SK-N-SH (cell line): ENCODE measurements around the gene CSPG4. TPM values are rescaled to one million over a fixed set of nuclear protein-coding genes. Genes with fewer than 3 reads are reported as not detected.

Experiments
- CTCF ChIA-PET: fragments of 300-600, 350-600 bp; formaldehyde crosslinking; extraction: SDS; loops from one replicate; lab custom pipeline; 2021; lab: Yijun Ruan, JAX
- POLR2A ChIA-PET: fragments of 350-600 bp; sonication (Branson Sonifier 250); formaldehyde crosslinking; extraction: SDS; loops from one replicate; lab custom pipeline; 2020; ENCODE audit warnings: antibody characterized with exemption, inconsistent platforms; lab: Yijun Ruan, JAX
- DNase-seq: peaks from one replicate; pipeline ENCODE4 v3.0.0; 2012
- H2AFZ ChIP-seq: fragments of 200-600 bp; sonication (generic); 2 replicates; pipeline ENCODE4 v1.8.1; 2016; ENCODE audit warnings: antibody characterized with exemption, mild to moderate bottlenecking, low read depth
- H3F3A ChIP-seq: fragments of 200-600 bp; sonication (generic); replicated peaks from 2 replicates; pipeline ENCODE3; 2016; ENCODE audit warnings: antibody characterized with exemption, mild to moderate bottlenecking; ENCODE audit not compliant: insufficient read depth
- H3K27ac ChIP-seq, 2 experiments: fragments of 200-500 bp in 1 of 2; fragments of 200-600 bp in 1 of 2; sonication (Bioruptor generic) in 1 of 2; sonication (generic), shearing (Covaris generic) in 1 of 2; 2 replicates each; pipeline versions ENCODE4 v1.5.1 to v1.6.1; 2014 to 2016; ENCODE audit warnings: low read depth in 2 of 2, inconsistent platforms in 1 of 2, low read length in 1 of 2, mild to moderate bottlenecking in 1 of 2, mixed read lengths in 1 of 2
- H3K27me3 ChIP-seq: fragments of 200-600 bp; sonication (generic), shearing (Covaris generic); 2 replicates; pipeline ENCODE4 v1.6.1; 2016; ENCODE audit warnings: mixed run types; ENCODE audit not compliant: insufficient read depth
- H3K36me3 ChIP-seq, 2 experiments: fragments of 200-500 bp in 1 of 2; fragments of 200-600 bp in 1 of 2; sonication (Bioruptor generic) in 1 of 2; sonication (generic) in 1 of 2; replicated peaks in 1 of 2; 2 replicates each; pipeline versions ENCODE3 to v1.5.1; 2014 to 2016; ENCODE audit warnings: low read length in 1 of 2, mild to moderate bottlenecking in 1 of 2; ENCODE audit not compliant: insufficient read depth in 2 of 2, control insufficient read depth in 1 of 2
- H3K4me1 ChIP-seq, 2 experiments: fragments of 200-500 bp in 1 of 2; fragments of 200-600 bp in 1 of 2; sonication (Bioruptor generic) in 1 of 2; sonication (generic), shearing (Covaris generic) in 1 of 2; 2 replicates each; pipeline versions ENCODE4 v1.5.1 to v1.6.1; 2014 to 2016; ENCODE audit warnings: low read depth in 1 of 2, low read length in 1 of 2, mixed run types in 1 of 2; ENCODE audit not compliant: insufficient read depth in 2 of 2, control insufficient read depth in 1 of 2
- H3K4me2 ChIP-seq: fragments of 200-600 bp; sonication (generic), shearing (Covaris generic); 2 replicates; pipeline ENCODE4 v1.6.1; 2017; ENCODE audit warnings: mixed run types
- H3K4me3 ChIP-seq, 2 experiments: fragments of 200-500 bp in 1 of 2; fragments of 200-600 bp in 1 of 2; sonication (Bioruptor generic) in 1 of 2; sonication (generic), shearing (Covaris generic) in 1 of 2; 2 replicates each; pipeline versions ENCODE4 v1.5.1 to v1.8.1; 2014 to 2016; ENCODE audit warnings: low read depth in 2 of 2, inconsistent platforms in 1 of 2, low read length in 1 of 2, mild to moderate bottlenecking in 1 of 2, mixed read lengths in 1 of 2, moderate library complexity in 1 of 2
- H3K79me2 ChIP-seq: fragments of 200-600 bp; sonication (generic); 2 replicates; pipeline ENCODE4 v1.8.1; 2017; ENCODE audit warnings: mild to moderate bottlenecking; ENCODE audit not compliant: insufficient read depth
- H3K9ac ChIP-seq: fragments of 200-600 bp; sonication (generic); 2 replicates; pipeline ENCODE4 v1.6.1; 2017; ENCODE audit warnings: mixed run types
- H3K9me2 ChIP-seq: fragments of 200-600 bp; sonication (generic); 2 replicates; pipeline ENCODE4 v1.6.1; 2017; ENCODE audit warnings: mixed run types
- H3K9me3 ChIP-seq: fragments of 200-600 bp; sonication (generic); 2 replicates; pipeline ENCODE4 v1.6.1; 2017; ENCODE audit warnings: mixed run types, mild to moderate bottlenecking, moderate library complexity
- H4K20me1 ChIP-seq: fragments of 200-600 bp; sonication (generic); 2 replicates; pipeline ENCODE4 v1.6.1; 2017; ENCODE audit warnings: mild to moderate bottlenecking, mixed run types; ENCODE audit not compliant: insufficient read depth
- ELF1 ChIP-seq: IDR thresholded peaks from 2 replicates; pipeline ENCODE4 v1.4.0; 2012
- EZH2phosphoT487 ChIP-seq: fragments of 200-600 bp; sonication (generic); IDR thresholded peaks from 2 replicates; pipeline ENCODE4 v1.6.1; 2017; ENCODE audit warnings: low read depth, mixed run types, mild to moderate bottlenecking, antibody characterized with exemption, moderate library complexity, borderline replicate concordance
- FOSL2 ChIP-seq: IDR thresholded peaks from 2 replicates; pipeline ENCODE4 v1.4.0; 2012; ENCODE audit warnings: low read depth, mild to moderate bottlenecking, moderate library complexity, borderline replicate concordance
- GATA2 ChIP-seq: sonication (generic); formaldehyde crosslinking; IDR thresholded peaks from 2 replicates; pipeline ENCODE4 v1.5.0; 2020; ENCODE audit warnings: mild to moderate bottlenecking, missing genetic modification reagents
- JUND ChIP-seq: IDR thresholded peaks from 2 replicates; pipeline ENCODE4 v1.4.0; 2012
- MAX ChIP-seq: IDR thresholded peaks from 2 replicates; pipeline ENCODE4 v1.4.0; 2012; ENCODE audit warnings: low read depth
- MXI1 ChIP-seq: IDR thresholded peaks from 2 replicates; pipeline ENCODE4 v1.6.1; 2012; ENCODE audit warnings: mild to moderate bottlenecking, low read depth, low read length, improper control_type of control experiment
- NRF1 ChIP-seq: IDR thresholded peaks from 2 replicates; pipeline ENCODE4 v1.6.1; 2012; ENCODE audit warnings: low read depth, mild to moderate bottlenecking, low read length
- RAD21 ChIP-seq: IDR thresholded peaks from 2 replicates; pipeline ENCODE4 v1.6.1; 2012; ENCODE audit warnings: mild to moderate bottlenecking, low read length
- RCOR1 ChIP-seq: fragments of 150-350 bp; IDR thresholded peaks from 2 replicates; pipeline ENCODE4 v1.6.1; 2017; ENCODE audit warnings: antibody characterized with exemption, low read length
- RFX5 ChIP-seq: IDR thresholded peaks from 2 replicates; pipeline ENCODE4 v1.6.1; 2012; ENCODE audit warnings: mild to moderate bottlenecking, improper control_type of control experiment, low read length
- RXRA ChIP-seq: IDR thresholded peaks from 2 replicates; pipeline ENCODE4 v1.4.0; 2012; ENCODE audit warnings: low read depth, mild to moderate bottlenecking, borderline replicate concordance
- SMC3 ChIP-seq: IDR thresholded peaks from 2 replicates; pipeline ENCODE4 v1.6.1; 2012; ENCODE audit warnings: low read depth, low read length, improper control_type of control experiment
- TAF1 ChIP-seq: IDR thresholded peaks from 2 replicates; pipeline ENCODE4 v1.6.1; 2012; ENCODE audit warnings: low read depth, mild to moderate bottlenecking, low read length, moderate library complexity, borderline replicate concordance
- TCF12 ChIP-seq: IDR thresholded peaks from 2 replicates; pipeline ENCODE4 v1.4.0; 2012
- TEAD4 ChIP-seq: IDR thresholded peaks from 2 replicates; pipeline ENCODE4 v1.4.0; 2012; ENCODE audit warnings: mild to moderate bottlenecking, borderline replicate concordance; ENCODE audit not compliant: insufficient read depth
- whole genome bisulfite sequencing: methylation state at CpG from one replicate; pipeline ENCODE4 v1.1.6; 2017; ENCODE audit warnings: low lambda C conversion rate; 5-methylcytosine and 5-hydroxymethylcytosine counted together
- polyA plus RNA-seq, 3 experiments: library from polyadenylated mRNA; depleted of rRNA; stranded (reverse); fragments of >200 nt; gene quantifications; 2 replicates each; pipeline ENCODE4 v1.2.3, GENCODE V29; 2012
- TF ChIP-seq, protein P1 (sequence below): fragments of 150-350 bp; IDR thresholded peaks from 2 replicates; pipeline ENCODE4 v1.6.1; 2016; ENCODE audit warnings: mild to moderate bottlenecking, low read depth, low read length
- TF ChIP-seq, protein P2 (sequence below): IDR thresholded peaks from 2 replicates; pipeline ENCODE4 v1.6.1; 2012; ENCODE audit warnings: mild to moderate bottlenecking, low read depth, low read length, moderate library complexity

CSPG4 gene
- polyA plus RNA-seq, 1 of the 3 experiments (the other 2 are of a cell fraction) = 0.35 TPM

DNA sequence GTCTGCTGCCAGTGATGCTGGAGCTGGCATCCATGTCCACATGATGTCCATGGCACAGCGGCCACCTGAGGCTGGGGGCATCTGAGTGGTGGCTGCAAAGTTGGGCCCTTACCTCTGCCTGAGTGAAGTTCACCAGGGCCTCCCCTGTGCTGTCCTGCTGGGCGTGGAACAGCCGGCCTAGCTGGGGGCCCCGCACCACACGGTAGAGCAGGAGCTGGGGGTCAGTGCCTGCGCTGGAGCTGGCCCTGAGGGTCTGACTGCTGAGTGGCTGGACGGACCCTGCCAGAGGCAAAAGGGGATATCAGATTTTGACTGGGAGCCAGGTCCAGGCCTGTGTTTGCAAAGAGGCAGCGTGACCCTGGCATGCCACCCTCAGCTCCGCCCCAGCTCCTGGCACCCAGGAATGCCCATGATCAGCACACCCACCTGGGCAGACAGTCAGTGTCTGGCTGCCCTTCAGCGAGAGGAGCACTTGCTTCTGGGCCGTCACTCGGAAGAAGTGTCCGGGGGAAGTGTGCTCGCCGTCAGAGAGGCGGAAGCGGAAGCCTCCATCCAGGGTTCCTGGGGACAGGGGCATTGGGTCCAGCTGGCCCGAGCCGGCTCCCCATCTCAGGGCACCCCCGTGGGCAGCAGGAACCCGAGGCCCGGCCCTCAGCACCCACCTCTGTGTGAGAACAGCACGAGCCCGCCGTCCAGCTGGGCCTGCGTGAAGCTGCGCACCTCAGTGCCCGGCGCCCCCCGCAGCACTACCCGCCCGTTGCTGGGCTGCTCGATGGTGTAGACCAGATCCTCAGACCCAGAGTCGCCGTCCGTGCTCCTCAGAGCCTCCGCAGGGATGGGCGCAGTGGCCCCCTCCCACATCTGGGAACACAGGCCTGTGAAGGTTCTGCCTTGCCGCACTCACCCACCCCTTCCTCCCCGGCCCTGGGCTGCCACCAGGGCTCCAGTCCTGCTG, 30.2 kb downstream of the CSPG4 start:
- H3K79me2 ChIP-seq = no peaks in the 10 kb centered on the region
- no peaks in the 10 kb centered on the region for H3K27me3 ChIP-seq
- TF ChIP-seq MXI1 (no peak), FOSL2 (no peak), JUND (no peak), RXRA (no peak), EZH2phosphoT487 (no peak), RAD21 (no peak), MAX (no peak), TAF1 (no peak), TEAD4 (no peak), TCF12 (no peak), RCOR1 (no peak), NRF1 (no peak), SMC3 (no peak), RFX5 (no peak), GATA2 (no peak), ELF1 (no peak)
- TF ChIP-seq, protein P1, sequence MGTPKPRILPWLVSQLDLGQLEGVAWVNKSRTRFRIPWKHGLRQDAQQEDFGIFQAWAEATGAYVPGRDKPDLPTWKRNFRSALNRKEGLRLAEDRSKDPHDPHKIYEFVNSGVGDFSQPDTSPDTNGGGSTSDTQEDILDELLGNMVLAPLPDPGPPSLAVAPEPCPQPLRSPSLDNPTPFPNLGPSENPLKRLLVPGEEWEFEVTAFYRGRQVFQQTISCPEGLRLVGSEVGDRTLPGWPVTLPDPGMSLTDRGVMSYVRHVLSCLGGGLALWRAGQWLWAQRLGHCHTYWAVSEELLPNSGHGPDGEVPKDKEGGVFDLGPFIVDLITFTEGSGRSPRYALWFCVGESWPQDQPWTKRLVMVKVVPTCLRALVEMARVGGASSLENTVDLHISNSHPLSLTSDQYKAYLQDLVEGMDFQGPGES = no peak
- TF ChIP-seq, protein P2, sequence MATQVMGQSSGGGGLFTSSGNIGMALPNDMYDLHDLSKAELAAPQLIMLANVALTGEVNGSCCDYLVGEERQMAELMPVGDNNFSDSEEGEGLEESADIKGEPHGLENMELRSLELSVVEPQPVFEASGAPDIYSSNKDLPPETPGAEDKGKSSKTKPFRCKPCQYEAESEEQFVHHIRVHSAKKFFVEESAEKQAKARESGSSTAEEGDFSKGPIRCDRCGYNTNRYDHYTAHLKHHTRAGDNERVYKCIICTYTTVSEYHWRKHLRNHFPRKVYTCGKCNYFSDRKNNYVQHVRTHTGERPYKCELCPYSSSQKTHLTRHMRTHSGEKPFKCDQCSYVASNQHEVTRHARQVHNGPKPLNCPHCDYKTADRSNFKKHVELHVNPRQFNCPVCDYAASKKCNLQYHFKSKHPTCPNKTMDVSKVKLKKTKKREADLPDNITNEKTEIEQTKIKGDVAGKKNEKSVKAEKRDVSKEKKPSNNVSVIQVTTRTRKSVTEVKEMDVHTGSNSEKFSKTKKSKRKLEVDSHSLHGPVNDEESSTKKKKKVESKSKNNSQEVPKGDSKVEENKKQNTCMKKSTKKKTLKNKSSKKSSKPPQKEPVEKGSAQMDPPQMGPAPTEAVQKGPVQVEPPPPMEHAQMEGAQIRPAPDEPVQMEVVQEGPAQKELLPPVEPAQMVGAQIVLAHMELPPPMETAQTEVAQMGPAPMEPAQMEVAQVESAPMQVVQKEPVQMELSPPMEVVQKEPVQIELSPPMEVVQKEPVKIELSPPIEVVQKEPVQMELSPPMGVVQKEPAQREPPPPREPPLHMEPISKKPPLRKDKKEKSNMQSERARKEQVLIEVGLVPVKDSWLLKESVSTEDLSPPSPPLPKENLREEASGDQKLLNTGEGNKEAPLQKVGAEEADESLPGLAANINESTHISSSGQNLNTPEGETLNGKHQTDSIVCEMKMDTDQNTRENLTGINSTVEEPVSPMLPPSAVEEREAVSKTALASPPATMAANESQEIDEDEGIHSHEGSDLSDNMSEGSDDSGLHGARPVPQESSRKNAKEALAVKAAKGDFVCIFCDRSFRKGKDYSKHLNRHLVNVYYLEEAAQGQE = no peak
- TF ChIP-seq, all 33 proteins: peak for 0
- no peak overlapping the region; a peak in 1 of 4 replicates for H3K27ac ChIP-seq
- H3K4me1 ChIP-seq = peaks cover 0 to 18% of the 10 kb centered on the region in 2 experiments; a peak in 1 of 4 replicates
- DNase-seq = peak; percentile 56
- CTCF ChIA-PET = interaction anchor here (0.6 to 9.0 kb wide), 10 partner anchors 7 to 326 kb away, joined by 3 to 77 read pairs (median 6); partner anchors contain the start of genes IMP3 and MAN2C1
- H3K4me3 ChIP-seq = no peak overlapping the region
- H3K9me3 ChIP-seq = no peaks in the 10 kb centered on the region
- H3F3A ChIP-seq = no peaks in the 10 kb centered on the region
- H2AFZ ChIP-seq = no peak overlapping the region
- H4K20me1 ChIP-seq = no peaks in the 10 kb centered on the region
- WGBS = 88% methylated on average over 4 of the region's 40 CpGs
- no peak overlapping the region for H3K9ac ChIP-seq
- POLR2A ChIA-PET = interaction anchor here (0.8 to 1.7 kb wide), 3 partner anchors 42 to 314 kb away, joined by 3 to 7 read pairs (median 4); partner anchors contain the start of genes IMP3 and MAN2C1
- H3K36me3 ChIP-seq = no peaks in the 10 kb centered on the region
- H3K9me2 ChIP-seq = no peaks in the 10 kb centered on the region
- no peak overlapping the region for H3K4me2 ChIP-seq
